Stimulated activated naive CD8-positive, alpha-beta T cell treated with anti-CD3 and anti-CD28 coated beads, Interleukin-15, amount 100 ng/mL, for 72 hours (primary cell): ENCODE data around the gene CAPN10.
"Not testable (repeated sequence)": the region's sequence is repeated elsewhere in the genome, so short reads cannot be mapped to it uniquely, and the experiment has no call there.

Source experiments
- ATAC-seq: fragments of 150-1000 bp; cut with Tn5 transposase; 2 replicates; pipeline ENCODE4 v1.10.0; 2021; ENCODE audit warnings: mild to moderate bottlenecking, moderate library complexity
- DNase-seq, 2 donors: peaks; one replicate each; pipeline ENCODE4 v3.0.0; 2021 to 2022
- H3K27ac Mint-ChIP-seq, 2 donors: one replicate each; pipeline ENCODE4 v1.8.0; 2022; ENCODE audit warnings: mild to moderate bottlenecking in 2 of 2, mixed read lengths in 2 of 2, moderate library complexity in 2 of 2
- H3K27me3 Mint-ChIP-seq: one replicate; pipeline ENCODE4 v1.8.0; 2022; ENCODE audit warnings: mixed read lengths
- H3K4me1 Mint-ChIP-seq: one replicate; pipeline ENCODE4 v1.8.0; 2022; ENCODE audit warnings: mild to moderate bottlenecking, mixed read lengths
- H3K4me3 Mint-ChIP-seq, 2 donors: one replicate each; pipeline ENCODE4 v1.8.0; 2022; ENCODE audit warnings: mild to moderate bottlenecking in 2 of 2, mixed read lengths in 2 of 2, moderate library complexity in 1 of 2
- H3K9me3 Mint-ChIP-seq, 2 donors: one replicate each; pipeline ENCODE4 v1.8.0; 2022; ENCODE audit warnings: mixed read lengths in 2 of 2

Gene CAPN10, protein sequence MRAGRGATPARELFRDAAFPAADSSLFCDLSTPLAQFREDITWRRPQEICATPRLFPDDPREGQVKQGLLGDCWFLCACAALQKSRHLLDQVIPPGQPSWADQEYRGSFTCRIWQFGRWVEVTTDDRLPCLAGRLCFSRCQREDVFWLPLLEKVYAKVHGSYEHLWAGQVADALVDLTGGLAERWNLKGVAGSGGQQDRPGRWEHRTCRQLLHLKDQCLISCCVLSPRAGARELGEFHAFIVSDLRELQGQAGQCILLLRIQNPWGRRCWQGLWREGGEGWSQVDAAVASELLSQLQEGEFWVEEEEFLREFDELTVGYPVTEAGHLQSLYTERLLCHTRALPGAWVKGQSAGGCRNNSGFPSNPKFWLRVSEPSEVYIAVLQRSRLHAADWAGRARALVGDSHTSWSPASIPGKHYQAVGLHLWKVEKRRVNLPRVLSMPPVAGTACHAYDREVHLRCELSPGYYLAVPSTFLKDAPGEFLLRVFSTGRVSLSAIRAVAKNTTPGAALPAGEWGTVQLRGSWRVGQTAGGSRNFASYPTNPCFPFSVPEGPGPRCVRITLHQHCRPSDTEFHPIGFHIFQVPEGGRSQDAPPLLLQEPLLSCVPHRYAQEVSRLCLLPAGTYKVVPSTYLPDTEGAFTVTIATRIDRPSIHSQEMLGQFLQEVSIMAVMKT

DNA sequence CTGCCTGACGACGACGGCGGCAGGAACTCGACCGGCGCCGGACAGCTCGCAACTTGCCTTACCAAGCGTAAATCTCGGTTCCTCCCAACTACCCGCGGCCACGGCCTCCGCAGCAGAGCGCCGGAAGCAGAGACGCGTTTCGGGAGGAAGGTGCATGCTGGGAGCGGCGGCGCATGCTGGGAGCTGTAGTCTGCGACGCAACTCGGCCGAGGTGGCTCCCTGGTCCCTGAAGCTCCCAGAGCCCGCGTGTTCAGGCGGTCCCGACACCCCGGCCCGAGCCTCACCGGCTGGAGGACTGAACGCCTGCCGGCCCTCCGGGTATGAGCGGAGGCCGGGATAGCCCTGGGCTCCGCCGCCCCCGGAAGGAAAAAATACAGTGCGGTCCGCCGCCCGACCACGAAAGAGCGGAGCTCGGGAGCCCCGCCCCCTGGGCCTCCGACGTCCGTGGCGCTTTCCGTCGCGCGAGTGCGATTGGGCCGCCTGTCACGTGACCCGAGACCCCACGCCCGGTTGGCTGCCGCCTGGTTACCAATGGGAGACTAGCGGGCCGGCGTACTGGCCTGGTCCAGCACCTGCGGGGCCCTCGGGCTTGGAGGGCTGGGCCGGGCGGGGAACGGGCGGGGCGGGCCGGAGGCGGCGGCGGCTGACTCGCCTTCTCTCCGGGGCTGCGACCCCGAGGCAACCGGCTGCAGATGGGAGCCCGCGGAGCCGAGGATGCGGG is at the start of gene CAPN10:
CAPN10 (plus strand) TSS at position 537 of the 721 bp plus-strand sequence; CDS start at position 715, 178 bp downstream.
- Mint-ChIP-seq H3K9me3 (peaks cover 0 to 4% of the 10 kb centered on the region in 2 donors), H3K27ac (peak within 1 kb of the TSS; percentile 91 to 92), H3K4me3 (peak within 1 kb of the TSS; percentile 94 to 99), H3K27me3 (no peaks in the 10 kb centered on the region), H3K4me1 (peaks cover 60% of the 10 kb centered on the region)
- DNase-seq (peak; percentile 96 to 97), ATAC-seq (peak; percentile 93)

DNA sequence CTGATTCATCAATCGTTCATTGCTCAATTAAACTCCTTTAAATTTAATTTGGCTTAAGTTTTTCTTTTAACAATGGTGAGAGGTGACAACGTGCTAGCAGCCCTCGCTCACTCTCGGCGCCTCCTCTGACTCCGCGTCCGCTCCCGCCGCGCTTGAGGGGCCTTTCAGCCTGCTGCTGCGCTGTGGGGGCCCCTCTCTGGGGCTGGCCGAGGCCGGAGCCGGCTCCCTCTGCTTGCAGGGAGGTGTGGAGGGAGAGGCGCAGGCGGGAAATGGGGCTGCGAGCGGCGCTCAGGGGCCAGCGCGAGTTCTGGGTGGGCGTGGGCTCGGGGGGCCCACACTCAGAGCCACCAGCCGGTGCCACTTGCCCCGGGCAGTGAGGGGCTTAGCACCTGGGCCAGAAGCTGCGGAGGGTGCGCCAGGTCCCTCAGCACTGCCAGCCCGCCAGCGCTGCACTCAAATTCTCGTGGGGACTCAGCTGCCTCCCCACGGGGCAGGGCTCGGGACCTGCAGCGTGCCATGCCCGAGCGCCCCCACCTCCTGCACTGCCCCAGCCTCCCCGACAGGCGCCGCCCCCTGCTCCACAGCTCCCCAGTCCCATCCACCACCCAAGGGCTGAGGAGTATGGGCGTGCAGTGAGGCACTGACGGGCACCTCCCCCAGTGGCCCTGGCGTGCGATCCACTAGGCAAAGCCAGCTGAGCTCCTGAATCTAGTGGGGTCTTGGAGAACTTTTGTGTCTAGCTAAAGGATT is 48.3 kb upstream of the CAPN10 start:
- Mint-ChIP-seq H3K4me3 (no peak overlapping the region), H3K4me1 (peaks cover 7% of the 10 kb centered on the region), H3K27me3 (no peaks in the 10 kb centered on the region), H3K9me3 (peaks cover 0 to 5% of the 10 kb centered on the region in 2 donors), H3K27ac (no peak overlapping the region)
- ATAC-seq (peak; percentile 48), DNase-seq (no peak)

DNA sequence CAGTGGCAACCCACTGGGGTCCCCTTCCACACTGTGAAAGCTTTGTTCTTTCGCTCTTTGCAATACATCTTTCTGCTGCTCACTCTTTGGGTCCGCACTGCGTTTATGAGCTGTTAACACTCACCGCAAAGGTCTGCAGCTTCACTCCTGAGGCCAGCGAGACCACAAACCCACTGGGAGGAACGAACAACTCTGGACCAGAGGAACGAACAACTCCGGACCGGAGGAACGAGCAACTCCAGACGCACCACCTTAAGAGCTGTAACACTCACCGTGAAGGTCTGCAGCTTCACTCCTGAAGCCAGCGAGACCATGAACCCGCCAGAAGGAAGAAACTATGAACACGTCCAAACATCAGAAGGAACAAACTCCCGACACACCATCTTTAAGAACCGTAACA is 47.4 kb upstream of the CAPN10 start:
- not testable (repeated sequence) for H3K27me3 Mint-ChIP-seq, H3K4me3 Mint-ChIP-seq, ATAC-seq, H3K9me3 Mint-ChIP-seq, H3K4me1 Mint-ChIP-seq, DNase-seq, H3K27ac Mint-ChIP-seq

DNA sequence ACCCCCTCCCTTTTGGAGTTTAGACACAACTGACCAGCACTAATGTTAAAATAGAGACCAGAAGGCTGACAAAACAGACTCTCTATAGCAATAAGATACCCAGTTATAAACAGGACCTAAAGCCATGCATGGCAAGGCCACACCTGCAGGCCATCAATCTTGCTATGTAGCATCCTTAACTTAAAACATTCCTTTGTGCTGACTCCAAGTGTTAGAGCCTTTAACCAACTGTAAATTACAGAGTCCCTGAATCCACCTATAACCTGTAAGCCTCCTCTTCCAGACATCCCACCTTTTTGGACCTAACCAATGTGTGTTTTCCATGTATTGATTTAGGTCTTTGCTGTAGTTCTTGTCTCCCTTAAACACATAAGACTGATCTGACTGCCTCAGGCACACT is 46.6 kb upstream of the CAPN10 start:
- ATAC-seq (no peak), DNase-seq (no peak)
- H3K27me3 Mint-ChIP-seq = no peaks in the 10 kb centered on the region
- H3K27ac Mint-ChIP-seq = peak overlapping the region; percentile 55 to 73
- no peaks in the 10 kb centered on the region for H3K9me3 Mint-ChIP-seq
- H3K4me3 Mint-ChIP-seq = no peak overlapping the region
- H3K4me1 Mint-ChIP-seq = peaks cover 7% of the 10 kb centered on the region

DNA sequence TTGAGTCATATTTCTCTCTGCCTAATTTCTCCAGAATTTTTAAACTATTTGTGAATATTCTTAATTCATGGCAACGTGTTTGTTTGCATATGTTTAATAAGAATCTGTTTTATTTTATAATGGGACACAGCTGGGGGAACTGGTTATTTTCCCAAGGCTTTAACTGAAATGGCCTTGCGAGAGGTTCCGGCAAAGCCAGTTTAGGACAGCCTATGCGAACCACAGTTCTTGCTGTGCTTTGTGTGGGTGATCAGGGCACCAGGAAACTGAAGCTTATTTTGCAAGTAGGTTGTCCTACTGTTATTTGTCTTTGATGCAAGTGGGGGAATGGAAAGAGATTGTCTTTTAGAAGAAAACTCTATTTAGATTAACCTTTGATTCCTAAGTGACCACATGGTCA is 35.2 kb upstream of the CAPN10 start:
- DNase-seq = no peak
- H3K4me1 Mint-ChIP-seq = peaks cover 23% of the 10 kb centered on the region
- H3K27ac Mint-ChIP-seq = no peak overlapping the region
- H3K9me3 Mint-ChIP-seq = peaks cover 11 to 17% of the 10 kb centered on the region in 2 donors
- no peaks in the 10 kb centered on the region for H3K27me3 Mint-ChIP-seq
- no peak overlapping the region for H3K4me3 Mint-ChIP-seq
- no peak for ATAC-seq

DNA sequence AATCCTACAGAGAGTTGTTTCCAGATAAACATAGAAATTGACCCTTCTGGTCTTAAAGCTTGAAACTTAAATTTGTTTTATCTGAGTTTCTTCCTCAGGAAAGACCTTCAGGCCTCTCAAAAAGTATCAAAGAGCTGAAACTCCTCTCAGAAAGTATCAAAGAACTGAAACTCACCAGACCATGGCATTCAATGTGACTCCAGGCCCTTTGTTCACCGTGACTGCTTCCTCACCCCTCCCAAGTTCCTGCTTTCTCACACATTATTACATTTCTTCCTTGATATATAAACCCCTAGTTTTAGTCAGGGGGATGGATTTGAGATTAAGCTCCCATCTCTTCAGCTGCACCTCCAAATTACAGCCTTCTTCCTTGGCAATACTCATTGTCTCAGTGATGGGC is 34.7 kb upstream of the CAPN10 start:
- no peaks in the 10 kb centered on the region for H3K27me3 Mint-ChIP-seq
- no peak overlapping the region for H3K27ac Mint-ChIP-seq
- no peak overlapping the region for H3K4me3 Mint-ChIP-seq
- no peak for DNase-seq
- no peak for ATAC-seq
- peaks cover 29% of the 10 kb centered on the region for H3K4me1 Mint-ChIP-seq
- peaks cover 11 to 17% of the 10 kb centered on the region in 2 donors for H3K9me3 Mint-ChIP-seq

DNA sequence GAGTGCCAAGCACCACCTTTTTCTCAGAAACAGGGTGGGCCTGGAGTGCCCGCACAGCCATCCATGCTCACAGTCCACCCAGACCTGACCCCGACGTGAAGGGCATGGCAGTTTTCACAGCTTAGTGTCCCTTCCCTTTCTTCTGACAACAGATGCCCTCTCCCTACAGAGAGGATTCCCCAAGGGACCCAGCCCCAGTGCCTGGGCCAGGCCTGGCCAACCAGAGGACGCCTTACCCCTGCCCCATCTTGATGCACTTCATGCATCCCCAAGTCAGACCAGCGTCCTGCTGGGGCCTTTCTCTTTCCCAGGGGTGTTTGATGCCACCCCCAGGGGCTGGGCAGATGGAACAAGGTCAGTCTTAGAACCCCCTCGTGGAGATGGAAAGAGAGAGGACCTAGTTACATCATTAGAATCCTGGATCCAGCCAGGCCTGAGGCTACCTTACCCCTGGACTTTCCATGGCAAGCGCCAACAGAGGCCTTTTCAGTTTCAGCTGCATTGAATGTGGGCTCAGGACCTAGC is 32.5 kb upstream of the CAPN10 start:
- Mint-ChIP-seq H3K27me3 (no peaks in the 10 kb centered on the region), H3K9me3 (peaks cover 11 to 17% of the 10 kb centered on the region in 2 donors), H3K27ac (no peak overlapping the region), H3K4me1 (peaks cover 48% of the 10 kb centered on the region), H3K4me3 (no peak overlapping the region)
- DNase-seq (no peak), ATAC-seq (no peak)

DNA sequence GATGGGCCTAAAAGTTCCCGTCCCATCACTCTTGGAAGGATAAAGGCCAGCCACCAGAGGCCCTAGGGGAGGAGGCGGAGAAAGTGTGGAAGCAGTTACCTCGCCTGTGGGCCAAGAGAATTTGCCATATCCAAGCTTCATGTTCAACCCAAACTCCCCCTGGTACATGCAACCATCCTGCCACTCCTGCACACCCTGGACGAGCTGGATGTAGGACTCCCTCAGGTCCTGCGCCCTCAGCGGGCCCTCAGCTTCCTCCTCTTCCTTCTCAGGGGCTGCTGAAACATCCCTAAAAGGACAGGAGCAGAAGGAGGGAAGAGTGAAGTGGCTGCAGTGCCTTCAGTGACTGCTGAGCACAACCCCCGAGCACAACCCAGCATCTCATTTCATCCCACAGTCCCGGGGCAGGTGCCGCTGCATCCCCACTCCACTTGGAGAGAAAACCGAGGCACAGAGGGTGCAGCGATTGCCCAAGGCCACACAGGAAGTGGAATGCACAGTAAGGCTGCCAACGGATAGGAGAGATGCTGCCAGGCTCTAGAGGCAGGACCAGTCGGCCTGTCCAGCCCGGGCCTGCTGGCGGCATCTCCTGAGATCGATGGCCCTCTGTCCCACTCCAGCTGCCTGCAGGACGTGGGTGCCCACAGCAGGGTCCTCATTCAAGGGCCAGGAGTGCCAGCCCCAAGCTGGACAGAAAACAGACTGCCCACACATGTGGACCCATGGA is 31.6 kb upstream of the CAPN10 start:
- no peaks in the 10 kb centered on the region for H3K27me3 Mint-ChIP-seq
- no peak overlapping the region for H3K27ac Mint-ChIP-seq
- DNase-seq (no peak), ATAC-seq (no peak)
- no peak overlapping the region for H3K4me3 Mint-ChIP-seq
- H3K9me3 Mint-ChIP-seq = peaks cover 11 to 17% of the 10 kb centered on the region in 2 donors
- peaks cover 57% of the 10 kb centered on the region for H3K4me1 Mint-ChIP-seq

DNA sequence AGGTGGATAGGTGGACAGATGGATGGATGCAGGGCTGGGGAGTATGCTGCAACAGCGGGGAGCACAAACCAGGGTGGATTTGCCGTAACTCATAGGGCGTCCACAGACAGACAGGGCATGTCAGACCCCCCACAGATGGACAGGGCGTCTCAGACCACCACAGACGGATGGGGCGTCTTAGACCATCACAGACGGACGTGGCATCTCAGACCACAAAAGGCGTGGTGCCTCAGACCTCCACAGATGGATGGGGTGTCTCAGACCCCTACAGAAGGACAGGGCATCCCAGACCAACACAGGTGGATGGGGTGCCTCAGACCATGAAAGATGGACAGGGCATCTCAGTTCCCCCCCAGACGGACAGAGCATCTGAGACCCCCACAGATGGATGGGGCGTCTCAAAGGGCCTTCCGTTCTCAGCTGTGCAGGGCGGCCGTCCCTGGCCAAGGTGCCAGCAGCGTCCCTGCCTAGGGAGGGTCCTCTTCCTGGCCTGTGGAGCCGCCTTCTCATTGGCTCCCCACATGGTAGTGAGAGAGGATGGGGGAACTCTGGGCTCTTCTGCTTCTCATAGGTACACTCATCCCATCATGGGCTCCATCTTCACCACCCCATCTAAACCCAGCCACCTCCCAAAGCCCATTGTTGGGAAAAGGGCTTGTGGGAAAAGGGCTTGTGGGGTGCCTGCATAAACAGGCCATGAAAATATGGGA is 30.8 kb upstream of the CAPN10 start:
- ATAC-seq (no peak), DNase-seq (no peak)
- Mint-ChIP-seq H3K9me3 (peaks cover 9 to 16% of the 10 kb centered on the region in 2 donors), H3K27me3 (no peaks in the 10 kb centered on the region), H3K4me1 (peaks cover 58% of the 10 kb centered on the region), H3K4me3 (no peak overlapping the region), H3K27ac (no peak overlapping the region)

DNA sequence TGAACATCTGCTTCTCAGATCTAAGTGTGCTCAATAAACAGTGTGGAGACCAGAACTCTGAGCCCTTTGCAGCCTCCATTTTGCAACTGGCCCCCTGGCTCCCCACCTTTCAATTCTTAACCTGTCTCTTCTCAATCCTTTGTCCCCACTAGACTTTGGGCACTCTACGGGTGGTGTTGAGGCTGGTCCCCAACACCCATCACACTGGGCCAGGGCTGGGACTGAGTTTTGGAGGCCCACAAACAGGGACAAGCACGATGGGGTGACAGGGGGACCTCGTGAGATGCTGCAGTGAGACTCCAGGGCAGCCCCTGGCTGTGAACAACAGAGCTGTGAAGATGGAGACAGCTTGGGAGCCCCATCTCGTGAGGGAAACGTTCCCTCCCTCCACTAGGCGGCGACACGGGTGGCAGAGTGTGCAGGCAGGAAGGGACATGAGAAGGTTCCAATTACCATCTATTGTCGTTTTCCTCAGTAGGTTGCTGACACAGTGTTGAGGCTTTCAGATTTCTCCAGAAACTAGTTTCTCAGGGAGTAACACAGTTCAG is 29.9 kb upstream of the CAPN10 start:
- H3K27me3 Mint-ChIP-seq = no peaks in the 10 kb centered on the region
- peak overlapping the region; percentile 9 to 21 for H3K4me3 Mint-ChIP-seq
- peak; percentile 55 to 61 for DNase-seq
- H3K9me3 Mint-ChIP-seq = peaks cover 5 to 6% of the 10 kb centered on the region in 2 donors
- ATAC-seq = no peak
- H3K27ac Mint-ChIP-seq = peak overlapping the region in 1 of 2 donors; percentile 92
- peaks cover 64% of the 10 kb centered on the region for H3K4me1 Mint-ChIP-seq

DNA sequence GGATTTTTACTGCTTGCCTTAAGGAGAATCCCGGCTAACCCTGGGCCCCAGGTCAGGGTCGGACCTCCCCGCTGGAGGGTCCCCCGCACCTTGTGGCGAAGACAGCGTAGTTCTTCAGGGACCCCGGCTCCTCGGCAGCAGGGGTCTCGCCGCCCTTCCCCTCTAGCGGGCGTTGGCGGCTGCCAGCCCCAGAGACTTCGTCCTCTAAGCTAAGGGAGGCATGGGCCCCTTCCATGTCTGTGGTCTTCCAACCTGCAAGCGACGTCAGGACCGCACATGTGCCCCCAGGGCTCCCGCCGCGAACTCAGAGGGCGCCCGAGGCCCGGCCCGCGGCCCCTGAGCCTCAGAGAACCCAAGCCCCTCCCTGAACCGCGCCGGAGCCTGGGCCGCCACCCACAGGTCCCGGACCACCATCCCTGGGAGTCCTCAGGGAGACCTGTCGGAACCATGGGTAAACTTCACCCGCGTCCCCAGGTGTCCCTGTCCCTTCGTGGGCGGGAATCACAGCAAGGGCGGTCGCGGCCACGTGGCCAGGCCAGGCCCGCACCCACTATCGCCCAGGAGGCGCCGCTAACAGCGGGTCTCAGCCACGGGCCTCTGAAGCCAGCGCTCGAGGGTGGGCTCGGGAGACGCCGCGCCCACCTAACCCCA is 29.3 kb upstream of the CAPN10 start:
- ATAC-seq (no peak), DNase-seq (no peak)
- Mint-ChIP-seq H3K27me3 (no peaks in the 10 kb centered on the region), H3K9me3 (peaks cover 0 to under 1% of the 10 kb centered on the region in 2 donors), H3K4me1 (peaks cover 65% of the 10 kb centered on the region), H3K27ac (no peak overlapping the region), H3K4me3 (peak overlapping the region; percentile 9 to 21)

DNA sequence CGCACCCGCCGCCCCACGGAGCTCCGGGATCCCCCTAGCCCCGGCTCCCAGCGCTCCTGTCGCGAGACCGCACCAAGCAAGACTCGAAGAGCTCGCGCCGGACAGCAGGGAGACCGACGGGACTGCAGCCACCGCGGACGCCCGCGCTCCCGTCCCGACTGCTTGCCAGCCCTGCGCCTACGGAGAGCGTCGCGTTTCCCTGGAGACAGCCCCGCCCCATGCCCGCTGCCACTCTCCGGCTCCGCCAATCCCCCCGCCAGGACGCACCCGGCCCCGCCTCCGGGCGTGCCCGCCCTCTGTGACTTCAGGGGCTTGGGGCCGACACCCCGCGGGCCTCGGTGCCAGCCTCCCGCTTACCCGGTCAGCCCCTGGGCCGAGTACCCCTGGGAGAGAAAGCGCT is 28.7 kb upstream of the CAPN10 start, which contains the start of gene ANKMY1:
ANKMY1 (minus strand) TSS at position 181 of the 400 bp plus-strand sequence. CDS start 653 bp downstream, outside the sequence.
- Mint-ChIP-seq H3K4me3 (peak within 1 kb of the TSS; percentile 89 to 96), H3K4me1 (peaks cover 70% of the 10 kb centered on the region), H3K27me3 (no peaks in the 10 kb centered on the region), H3K27ac (no peak within 1 kb of the TSS), H3K9me3 (no peaks in the 10 kb centered on the region)
- peak; percentile 33 for ATAC-seq
- DNase-seq = peak; percentile 68

DNA sequence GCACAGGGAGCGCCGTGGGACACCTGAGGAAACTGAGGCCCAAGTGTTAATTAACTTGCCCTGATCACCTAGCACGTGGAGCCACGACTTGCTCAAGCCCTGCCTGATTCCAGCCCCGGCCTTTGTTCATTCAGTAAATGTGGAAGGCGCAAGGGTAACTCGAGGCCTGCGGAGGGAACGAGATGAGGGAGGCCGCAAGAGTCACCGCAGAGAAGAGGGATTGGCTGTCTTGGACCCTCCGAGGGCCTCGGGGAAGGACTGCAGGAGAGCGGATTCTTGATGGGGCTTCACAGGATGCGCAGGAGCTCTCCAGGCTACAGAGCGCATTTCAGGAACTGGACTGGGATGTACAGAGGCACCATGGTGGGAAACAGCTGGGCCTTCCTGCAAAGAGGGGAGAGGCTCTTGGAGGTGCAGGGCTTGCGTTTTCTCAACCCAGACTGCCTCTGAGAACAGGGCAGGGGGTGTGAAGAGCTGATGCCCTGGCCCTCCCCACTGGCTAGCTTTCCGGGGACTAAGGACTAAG is 28.2 kb upstream of the CAPN10 start:
- H3K27me3 Mint-ChIP-seq = no peaks in the 10 kb centered on the region
- ATAC-seq (no peak), DNase-seq (no peak)
- peak overlapping the region; percentile 89 to 96 for H3K4me3 Mint-ChIP-seq
- no peaks in the 10 kb centered on the region for H3K9me3 Mint-ChIP-seq
- peaks cover 70% of the 10 kb centered on the region for H3K4me1 Mint-ChIP-seq
- H3K27ac Mint-ChIP-seq = no peak overlapping the region
